GM21360 (cell line): Measurements from ENCODE around the gene MACF1.

Source experiments
- ATAC-seq: cut with Tn5 transposase; IDR thresholded peaks from one replicate; pipeline ENCODE4 v1.9.1; 2021; ENCODE audit warnings: mild to moderate bottlenecking, moderate library complexity; ENCODE audit not compliant: unreplicated experiment

Gene MACF1

DNA sequence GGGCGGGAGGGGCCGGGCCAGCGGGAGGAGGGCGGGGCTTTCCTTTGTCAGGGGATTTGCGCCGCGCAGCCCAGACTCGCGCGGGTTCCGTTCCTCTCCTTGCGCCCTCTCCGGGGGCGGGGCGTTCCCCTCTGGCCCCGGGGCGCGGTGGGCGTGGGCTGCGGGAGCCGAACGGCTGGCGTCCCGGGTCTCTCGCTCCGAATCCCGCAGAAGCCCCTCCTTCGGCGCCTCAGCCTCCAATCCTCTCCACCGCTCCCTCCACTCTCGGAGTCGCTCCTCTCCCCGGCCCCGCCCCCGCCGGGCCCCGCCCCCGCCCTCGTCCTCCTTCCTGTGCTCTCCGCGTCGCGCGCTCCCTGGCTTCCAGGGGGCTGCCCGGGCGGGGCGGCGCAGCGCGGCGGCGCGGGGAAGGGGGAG is 204.2 kb downstream of the MACF1 start:
- ATAC-seq = peak; percentile 79

DNA sequence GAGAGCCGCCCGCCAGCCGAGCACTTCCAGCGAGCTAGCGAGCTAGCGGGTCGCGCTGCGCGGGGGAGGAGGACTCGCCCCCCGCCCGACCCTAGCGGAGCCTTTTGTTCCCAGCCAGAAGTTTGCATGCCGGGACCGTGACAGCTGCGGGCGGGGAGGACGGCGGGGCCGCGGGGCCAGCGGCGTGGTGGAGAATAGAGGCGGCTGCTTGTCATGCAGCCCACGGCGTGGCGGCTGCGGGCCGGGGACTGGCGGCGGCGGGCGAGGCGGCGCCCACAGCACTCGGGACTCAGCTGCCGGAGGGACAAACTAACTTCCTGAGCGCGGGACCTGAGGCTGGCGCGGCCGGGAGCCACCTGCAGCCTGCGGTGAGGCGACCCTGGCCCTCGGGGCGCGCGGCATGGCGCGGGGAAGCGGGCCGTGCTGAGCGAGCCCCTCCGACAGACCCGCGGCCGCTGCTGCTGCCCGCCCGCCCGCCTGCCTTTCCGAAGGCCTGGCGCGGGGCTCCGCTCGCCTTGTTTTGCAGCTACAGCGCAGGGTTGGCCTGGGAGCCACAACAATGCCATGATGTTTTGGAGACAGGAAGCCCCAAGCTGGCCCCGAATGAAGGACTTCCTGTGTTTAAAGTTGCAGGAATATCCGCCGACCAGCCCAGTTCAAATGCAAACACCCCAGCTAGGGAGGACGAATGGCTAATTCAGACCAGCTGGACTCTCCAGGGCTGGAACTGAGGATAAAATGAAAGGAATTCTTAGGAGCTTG is 204.7 kb downstream of the MACF1 start:
- ATAC-seq = peak; percentile 32

DNA sequence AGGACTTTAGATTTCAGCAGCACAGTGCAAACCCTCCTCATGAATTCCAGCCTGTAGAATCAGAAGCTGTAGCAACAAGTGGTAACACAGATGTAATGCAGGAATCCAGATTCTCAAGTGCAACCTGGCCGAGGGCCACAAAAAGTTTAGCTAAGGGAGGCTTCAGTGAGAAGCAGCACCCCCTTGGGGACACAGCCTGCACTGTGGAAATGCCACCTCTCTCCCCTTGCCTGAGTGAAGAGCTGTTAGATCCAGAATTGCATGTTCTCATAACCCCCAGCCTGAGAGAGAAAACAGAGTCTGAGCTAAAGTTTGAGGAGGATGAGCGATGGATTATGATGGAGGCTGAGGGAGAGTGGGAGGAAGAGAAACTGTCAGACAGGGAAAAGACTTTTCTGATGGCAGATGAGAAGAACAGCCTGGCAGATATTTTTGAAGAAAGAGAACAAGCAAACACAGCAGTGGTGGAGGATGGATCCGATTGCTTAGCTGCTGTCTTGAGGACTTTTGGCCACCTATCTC is 206.5 kb downstream of the MACF1 start:
- ATAC-seq = no peak

DNA sequence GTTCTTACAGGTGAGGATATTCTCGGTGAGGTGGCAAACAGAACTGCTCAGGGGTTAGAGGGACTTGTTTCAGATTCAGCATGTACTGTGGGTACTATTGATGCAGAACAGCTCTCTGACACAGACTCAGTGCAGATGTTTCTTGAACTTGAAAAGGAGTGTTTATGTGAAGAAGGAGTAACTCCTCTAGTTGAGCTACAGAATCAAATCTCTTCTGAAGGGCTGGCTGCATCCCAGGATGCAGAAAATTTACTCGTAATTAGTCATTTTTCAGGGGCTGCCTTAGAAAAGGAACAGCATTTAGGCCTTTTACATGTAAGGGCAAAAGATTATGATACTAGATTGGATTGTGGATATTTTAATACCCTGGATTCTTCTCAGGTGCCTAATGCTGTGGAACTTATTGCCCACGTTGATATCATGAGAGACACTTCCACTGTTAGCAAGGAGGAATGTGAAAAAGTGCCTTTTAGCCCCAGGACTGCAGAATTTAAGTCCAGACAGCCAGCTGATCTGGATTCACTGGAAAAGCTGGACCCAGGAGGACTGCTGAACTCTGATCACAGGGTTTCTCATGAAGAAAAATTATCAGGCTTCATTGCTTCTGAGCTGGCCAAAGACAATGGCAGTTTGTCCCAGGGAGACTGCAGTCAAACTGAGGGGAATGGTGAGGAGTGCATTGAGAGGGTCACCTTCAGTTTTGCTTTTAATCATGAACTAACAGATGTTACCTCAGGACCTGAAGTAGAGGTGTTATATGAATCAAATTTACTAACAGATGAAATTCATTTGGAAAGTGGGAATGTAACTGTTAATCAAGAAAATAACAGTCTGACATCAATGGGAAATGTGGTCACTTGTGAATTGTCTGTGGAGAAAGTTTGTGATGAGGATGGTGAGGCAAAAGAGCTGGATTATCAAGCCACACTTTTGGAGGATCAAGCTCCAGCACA is 207.3 kb downstream of the MACF1 start:
- ATAC-seq = no peak

DNA sequence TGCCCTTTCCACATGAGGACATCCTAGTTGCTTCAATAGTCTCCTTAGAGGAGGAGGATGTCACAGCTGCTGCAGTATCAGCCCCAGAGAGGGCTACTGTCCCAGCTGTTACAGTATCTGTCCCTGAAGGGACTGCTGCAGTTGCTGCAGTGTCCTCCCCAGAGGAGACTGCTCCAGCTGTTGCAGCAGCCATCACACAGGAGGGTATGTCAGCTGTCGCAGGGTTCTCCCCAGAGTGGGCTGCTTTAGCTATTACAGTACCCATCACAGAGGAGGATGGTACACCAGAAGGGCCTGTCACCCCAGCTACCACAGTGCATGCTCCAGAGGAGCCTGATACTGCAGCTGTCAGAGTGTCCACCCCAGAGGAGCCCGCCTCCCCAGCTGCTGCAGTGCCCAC is 208.4 kb downstream of the MACF1 start:
- no peak for ATAC-seq

DNA sequence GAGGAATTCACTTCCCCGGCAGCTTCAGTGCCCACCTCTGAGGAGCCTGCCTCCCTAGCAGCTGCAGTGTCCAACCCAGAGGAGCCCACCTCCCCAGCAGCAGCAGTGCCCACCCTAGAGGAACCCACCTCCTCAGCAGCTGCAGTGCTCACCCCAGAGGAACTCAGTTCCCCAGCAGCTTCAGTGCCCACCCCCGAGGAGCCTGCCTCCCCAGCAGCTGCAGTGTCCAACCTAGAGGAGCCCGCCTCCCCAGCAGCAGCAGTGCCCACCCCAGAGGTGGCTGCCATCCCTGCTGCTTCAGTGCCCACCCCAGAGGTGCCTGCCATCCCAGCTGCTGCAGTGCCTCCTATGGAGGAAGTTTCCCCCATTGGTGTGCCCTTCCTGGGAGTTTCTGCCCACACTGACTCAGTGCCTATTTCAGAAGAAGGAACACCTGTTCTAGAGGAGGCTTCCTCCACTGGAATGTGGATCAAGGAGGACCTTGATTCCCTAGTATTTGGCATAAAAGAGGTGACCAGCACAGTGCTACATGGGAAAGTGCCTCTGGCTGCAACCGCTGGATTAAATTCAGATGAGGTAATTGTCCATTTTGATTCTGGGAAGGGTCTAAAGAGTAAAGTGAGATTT is 209.5 kb downstream of the MACF1 start:
- ATAC-seq = no peak

DNA sequence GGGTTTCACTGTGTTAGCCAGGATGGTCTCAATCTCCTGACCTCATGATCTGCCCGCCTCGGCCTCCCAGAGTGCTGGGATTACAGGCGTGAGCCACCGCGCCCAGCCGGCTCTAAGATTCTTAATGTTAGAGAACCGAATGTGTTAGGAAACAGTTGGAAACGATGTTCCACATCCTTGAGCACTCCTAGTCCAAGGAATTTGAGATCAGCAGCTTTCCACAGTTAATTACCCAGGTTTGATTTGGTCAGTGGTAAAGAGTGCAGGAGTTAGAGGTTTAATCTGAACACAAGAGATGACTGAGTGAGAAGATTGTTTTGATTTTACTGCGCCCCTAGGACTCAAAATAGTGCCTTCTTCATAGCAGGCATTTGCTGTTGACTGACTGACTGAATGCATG is 211.1 kb downstream of the MACF1 start:
- no peak for ATAC-seq

DNA sequence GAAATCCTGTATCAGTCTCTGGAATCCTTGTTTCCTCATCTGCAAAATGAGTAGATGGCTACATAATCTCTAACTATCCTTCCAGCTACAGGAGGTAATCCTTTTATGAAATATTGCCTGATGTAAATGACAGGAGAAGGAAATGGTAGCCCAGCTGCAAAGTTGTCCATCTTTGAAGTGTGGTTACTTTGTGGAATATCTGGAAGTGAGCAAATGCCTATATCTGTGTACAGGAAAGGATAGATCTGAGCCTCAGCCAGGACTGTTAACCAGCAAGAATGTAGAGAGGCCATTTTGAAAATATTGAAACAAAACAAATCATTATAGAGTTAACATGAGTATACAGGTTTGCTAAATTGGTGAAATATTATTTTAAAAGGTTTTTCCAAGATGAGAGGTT is 212.1 kb downstream of the MACF1 start:
- no peak for ATAC-seq

DNA sequence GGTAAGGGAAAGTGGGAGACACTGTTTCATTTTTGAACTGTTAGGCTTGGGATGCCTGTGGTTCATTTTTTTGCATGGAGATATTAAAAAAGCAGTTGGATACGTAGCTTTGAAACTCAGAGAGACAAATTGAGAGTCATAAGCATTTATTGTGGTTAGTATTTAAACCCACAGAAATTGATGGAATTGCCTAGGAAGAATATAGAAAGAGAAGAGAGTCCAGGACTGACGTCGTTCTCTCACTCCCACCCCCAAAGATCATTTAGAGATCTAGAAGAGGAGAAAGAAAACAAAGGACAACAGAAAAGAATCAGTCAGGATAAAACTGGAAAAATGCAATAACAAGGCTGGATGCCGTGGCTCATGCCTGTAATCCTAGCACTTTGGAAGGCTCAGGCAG is 213.7 kb downstream of the MACF1 start:
- ATAC-seq = no peak

DNA sequence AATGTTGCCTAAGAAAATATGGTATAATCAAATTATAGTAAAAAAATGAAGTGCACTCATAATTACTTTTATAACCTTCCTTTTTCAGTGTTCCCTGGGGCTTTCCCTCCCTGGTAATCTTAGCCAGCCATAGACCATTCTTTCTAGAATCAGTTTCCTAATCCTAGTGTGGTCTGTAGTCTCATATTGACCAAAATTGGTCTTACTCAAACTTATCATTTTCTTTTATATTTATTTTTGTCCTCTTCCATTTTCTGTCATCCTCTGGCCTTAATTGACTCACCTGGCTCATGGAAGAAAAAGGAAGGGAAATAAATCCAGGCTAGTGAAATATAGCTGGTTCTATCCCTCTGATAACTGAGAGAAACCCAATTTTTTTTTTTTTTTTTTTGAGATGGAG is 216.0 kb downstream of the MACF1 start:
- ATAC-seq = no peak

DNA sequence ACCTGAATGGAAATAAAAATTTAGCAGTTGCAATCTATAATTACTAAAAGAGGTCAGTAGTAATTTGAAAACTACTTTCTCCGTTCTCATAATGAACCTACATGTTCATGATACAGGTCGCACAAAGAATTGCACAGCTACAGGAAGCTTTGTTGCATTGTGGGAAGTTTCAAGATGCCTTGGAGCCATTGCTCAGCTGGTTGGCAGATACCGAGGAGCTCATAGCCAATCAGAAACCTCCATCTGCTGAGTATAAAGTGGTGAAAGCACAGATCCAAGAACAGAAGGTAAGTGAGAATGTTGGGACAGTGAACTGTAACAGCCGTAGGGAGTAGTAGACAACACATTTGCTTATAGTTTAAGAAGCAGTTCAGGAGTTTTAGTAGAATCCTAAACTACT is 218.1 kb downstream of the MACF1 start:
- ATAC-seq = no peak

DNA sequence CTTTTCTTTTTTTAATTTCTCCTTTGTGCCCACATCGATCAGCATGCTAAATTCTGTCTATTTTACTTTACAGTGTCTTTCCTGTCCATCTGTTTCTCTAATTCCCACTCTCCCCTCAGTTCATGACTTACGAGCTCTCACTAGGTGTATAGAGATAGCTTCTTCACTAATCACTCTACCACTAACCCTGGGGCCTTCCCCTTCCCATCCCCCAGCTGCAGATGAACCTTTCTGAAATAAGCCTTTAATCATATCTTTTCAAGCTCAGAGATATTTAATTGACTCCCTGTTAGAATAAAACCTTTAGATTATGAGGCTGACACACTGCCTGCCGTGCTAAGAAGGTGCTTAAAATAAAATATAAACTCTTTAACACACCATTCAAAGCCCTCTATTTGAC is 220.7 kb downstream of the MACF1 start:
- no peak for ATAC-seq

DNA sequence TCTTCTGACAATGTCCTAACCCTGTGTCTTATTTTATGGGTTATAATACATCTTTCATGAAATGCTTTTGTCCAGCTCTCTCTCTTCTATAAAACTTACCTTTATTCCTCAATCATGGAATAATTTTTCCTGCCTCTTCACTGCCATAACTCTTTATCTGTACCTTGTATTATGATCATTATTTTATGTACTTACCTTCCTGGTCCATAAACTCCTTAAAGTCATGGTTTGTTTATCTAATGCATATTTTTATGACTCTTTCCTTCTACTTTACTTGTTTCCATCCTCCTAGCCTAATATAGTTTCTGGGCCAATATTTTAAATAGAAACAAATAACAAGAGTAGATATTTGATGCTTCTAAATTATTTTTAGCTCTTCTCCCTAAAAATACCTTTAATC is 221.1 kb downstream of the MACF1 start:
- ATAC-seq = no peak

DNA sequence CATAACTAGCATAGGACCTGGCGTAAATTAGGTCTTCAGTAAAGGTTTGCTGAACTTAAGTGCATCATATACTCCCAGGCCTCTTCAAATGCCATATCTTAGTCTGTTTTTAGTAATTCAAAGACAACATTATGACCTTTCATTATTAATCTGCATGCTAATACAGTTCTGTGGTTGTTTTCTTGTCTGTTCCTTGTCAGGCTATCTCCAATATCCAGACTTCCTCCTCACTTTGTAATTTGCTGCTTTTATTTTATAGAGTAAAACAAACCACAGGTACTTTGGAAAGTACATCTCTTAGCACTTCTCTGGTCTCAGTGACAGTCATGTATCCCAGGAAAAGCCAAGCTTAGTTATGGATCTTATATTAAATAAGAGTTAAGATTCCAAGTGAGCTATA is 221.9 kb downstream of the MACF1 start:
- ATAC-seq = no peak

DNA sequence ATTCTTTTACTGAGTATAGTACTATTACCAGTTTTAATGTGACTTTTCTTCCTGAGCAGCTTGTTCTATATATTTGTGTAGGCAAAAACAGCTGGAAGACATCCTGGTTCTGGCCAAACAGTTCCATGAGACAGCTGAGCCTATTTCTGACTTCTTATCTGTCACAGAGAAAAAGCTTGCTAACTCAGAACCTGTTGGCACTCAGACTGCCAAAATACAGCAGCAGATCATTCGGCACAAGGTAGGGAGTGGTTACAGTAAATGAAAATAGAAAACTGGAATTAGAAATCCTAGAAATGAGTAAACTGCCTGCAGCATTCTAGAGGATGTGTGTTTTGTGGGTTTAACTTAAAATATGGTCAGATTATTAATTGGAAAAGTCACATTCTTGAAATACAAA is 222.9 kb downstream of the MACF1 start:
- no peak for ATAC-seq

DNA sequence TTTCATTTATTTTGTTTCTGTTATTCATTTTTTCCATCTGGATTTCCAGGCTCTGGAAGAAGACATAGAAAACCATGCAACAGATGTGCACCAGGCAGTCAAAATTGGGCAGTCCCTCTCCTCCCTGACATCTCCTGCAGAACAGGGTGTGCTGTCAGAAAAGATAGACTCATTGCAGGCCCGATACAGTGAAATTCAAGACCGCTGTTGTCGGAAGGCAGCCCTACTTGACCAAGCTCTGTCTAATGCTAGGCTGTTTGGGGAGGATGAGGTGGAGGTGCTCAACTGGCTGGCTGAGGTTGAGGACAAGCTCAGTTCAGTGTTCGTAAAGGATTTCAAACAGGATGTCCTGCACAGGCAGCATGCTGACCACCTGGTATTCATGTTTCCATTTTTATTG is 223.4 kb downstream of the MACF1 start:
- no peak for ATAC-seq

DNA sequence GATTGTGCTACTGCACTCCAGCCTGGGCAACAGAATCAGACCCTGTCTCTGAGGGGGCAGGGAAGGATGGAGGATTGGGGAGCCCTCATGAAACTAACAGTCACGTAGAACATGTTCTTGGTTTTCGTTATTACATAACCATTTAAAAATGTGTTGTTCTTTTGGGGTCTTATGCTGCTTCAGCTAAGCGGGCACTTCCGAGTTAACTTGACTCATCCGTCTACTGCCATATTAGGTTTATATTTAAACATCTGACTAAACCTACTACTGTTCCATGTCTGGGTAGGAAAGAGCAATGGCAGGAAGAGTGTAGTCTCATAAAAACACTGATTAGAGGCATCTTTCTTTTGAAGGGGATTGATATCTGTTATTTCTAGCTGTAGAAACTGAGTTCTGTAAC is 227.4 kb downstream of the MACF1 start:
- no peak for ATAC-seq

DNA sequence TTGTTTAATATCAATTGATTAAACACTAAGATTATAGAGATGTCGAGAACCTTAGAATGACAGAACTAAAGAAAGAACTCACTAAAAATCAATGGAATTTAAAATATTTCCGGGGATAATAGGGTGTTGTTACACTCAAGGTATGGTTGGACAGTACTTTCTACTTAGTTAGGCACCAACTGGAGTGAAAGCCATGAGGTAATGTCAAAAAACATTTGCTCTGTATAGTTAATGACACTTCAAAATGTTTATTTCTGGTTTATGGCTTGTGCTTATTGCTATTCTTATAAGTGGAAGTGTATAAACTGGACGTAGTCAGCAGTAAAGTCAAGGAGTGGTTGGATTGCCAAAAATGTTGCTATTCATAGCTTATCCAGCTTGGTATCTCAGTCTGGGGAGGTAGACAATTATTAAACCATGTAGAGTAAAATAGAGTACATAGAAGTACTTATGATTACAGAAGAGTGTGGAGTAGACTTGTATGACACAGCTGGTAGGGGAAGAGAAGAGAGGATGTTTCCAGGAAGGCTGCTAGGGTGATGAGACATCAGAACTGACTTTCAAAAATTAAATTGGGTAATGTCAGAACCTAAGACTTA is 230.4 kb downstream of the MACF1 start:
- ATAC-seq = no peak

DNA sequence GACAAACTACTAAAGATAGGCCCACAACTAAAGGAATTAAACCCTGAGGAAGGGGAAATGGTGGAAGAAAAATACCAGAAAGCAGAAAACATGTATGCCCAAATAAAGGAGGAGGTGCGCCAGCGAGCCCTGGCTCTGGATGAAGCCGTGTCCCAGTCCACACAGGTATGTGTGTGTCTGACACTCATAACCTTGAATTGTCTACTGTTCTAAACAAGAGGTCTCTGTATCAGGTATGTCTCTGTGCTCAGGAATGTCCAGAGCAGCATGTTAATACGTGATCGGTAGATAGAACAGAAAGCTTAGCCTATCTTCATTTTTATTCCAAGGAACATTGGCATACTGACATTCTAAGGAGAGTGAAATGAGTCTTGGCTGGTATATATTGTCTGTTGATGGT is 231.1 kb downstream of the MACF1 start:
- no peak for ATAC-seq

DNA sequence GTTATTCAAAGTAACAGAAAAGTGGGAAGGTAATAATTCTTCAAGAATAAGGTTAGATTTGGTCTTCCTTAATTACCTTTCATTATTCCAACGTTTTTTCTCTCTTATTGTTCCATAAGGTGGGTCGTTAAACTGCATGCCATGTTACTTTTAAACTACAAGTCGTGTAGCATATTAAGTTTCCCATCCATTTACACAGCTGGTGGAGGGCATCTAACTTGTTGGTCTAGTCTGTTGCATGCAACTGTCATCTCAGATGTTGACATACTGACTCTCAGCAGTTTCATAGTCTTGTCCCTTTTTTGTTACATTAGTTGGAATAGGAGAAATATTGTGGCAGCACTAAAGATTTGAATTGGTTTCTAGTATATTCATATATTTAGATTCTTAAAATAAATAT is 232.3 kb downstream of the MACF1 start:
- no peak for ATAC-seq

DNA sequence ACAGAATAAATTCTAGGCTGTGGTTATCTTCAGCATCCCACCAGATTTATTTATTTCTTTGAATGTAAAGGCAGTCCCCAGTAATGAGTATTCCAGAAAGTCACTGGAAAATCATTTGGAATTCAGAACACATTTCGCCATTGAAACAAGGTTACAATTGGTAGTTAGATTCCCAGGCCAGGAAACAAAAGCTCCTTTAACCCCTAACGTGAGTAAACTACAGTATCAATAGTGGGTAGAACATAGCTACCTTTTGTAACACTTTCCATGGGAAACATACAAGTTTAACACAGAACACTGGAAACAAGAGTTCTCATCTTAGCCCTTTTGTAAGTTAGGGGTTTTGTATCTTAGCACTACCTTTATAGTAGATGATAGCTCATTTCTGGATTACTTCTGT is 233.5 kb downstream of the MACF1 start:
- no peak for ATAC-seq
